Ovary (tissue), 9 donors: Measurements from ENCODE around the gene FEZF1. TPM values are rescaled to one million over a fixed set of nuclear protein-coding genes. Genes with fewer than 3 reads are reported as not detected.
A peak's percentile ranks its signal among the peaks of the same experiment; 100 is the strongest.

Source experiments
- DNase-seq, 5 donors: peaks; one replicate each; pipeline ENCODE4 v3.0.0-alpha.2; 2019 to 2020
- H3K27ac ChIP-seq, 2 donors: fragments of 200-600 bp; one replicate each; pipeline versions ENCODE4 v1.5.1 to v1.8.0; 2019 to 2022
- H3K27me3 ChIP-seq: fragments of 200-600 bp; one replicate; pipeline ENCODE4 v1.8.0; 2022
- H3K36me3 ChIP-seq: fragments of 200-600 bp; sonication (generic); one replicate; pipeline ENCODE4 v1.5.1; 2019
- H3K4me1 ChIP-seq: one replicate; pipeline ENCODE4 v1.8.1; 2013; ENCODE audit warnings: mild to moderate bottlenecking, moderate library complexity; ENCODE audit not compliant: insufficient read depth
- H3K4me3 ChIP-seq: fragments of 200-600 bp; sonication (generic); one replicate; pipeline ENCODE4 v1.5.1; 2017
- H3K9me3 ChIP-seq, 2 donors: fragments of 200-600 bp in 1 of 2; sonication (generic) in 1 of 2; one replicate each; pipeline versions ENCODE4 v1.5.1 to v1.8.1; 2013 to 2019; ENCODE audit warnings: mild to moderate bottlenecking in 1 of 2, moderate library complexity in 1 of 2
- CTCF ChIP-seq, 3 donors: fragments of 450-650 bp in 2 of 3; fragments of 200-600 bp in 1 of 3; IDR thresholded peaks; one replicate each; pipeline versions ENCODE4 v1.5.1 to v1.8.0; 2016 to 2022; ENCODE audit warnings: antibody characterized with exemption in 3 of 3, mild to moderate bottlenecking in 1 of 3
- EP300 ChIP-seq: sonication (generic); formaldehyde crosslinking; IDR thresholded peaks from one replicate; pipeline ENCODE4 v1.6.1; 2017; ENCODE audit warnings: antibody characterized with exemption
- POLR2A ChIP-seq: fragments of 450-650 bp; IDR thresholded peaks from one replicate; pipeline ENCODE4 v1.6.1; 2017; ENCODE audit warnings: antibody characterized with exemption, mild to moderate bottlenecking, moderate library complexity
- WGBS, 3 donors: extraction: QIAGEN DNeasy Blood & Tissue Kit in 1 of 3; methylation state at CpG; one replicate each; pipeline versions ENCODE4 v1.1.5 to v1.1.7; 2013 to 2017; 5-methylcytosine and 5-hydroxymethylcytosine counted together
- intact Hi-C, 4 donors: fragments of 100-400 bp; cut with DNase I; formaldehyde crosslinking; loops; one replicate each; pipeline versions ENCODE4 v1.11.0 to v1.15.1; 2022 to 2023
- polyA plus RNA-seq, 2 donors: library from polyadenylated mRNA; stranded (reverse); fragments of 200-250 nt in 1 of 2; fragments of 350-450 nt in 1 of 2; fragmentation: Illumina TruSeq in 1 of 2; extraction: RNeasy Lipid Tissue Mini Kit (QIAGEN cat#74804) in 1 of 2; gene quantifications; one replicate each; pipeline ENCODE4 v1.2.3, GENCODE V29; 2013 to 2014
- total RNA-seq, 7 donors: library from RNA; depleted of rRNA in 2 of 7; stranded (reverse); fragments of >200 nt in 2 of 7; fragmentation: NEBNext Ultra II Directional in 3 of 7; extraction: Animal tissue kit (Norgen Biotek cat#: 25700) in 3 of 7; gene quantifications; one replicate each; pipeline versions ENCODE4 v1.1.0 to v1.2.4, GENCODE V29; 2016 to 2023
- donor health status: DM: no; HTN: no; CAD: no; lungs with moderate emphysema.
- donor health status: DM: no; HTN: no; CAD: no.
- donor health status: Bipolar disorder and iron deficiency.
- donor health status: DM: yes; HTN: yes; CAD: no.
- donor health status: DM: no; HTN: no; CAD: no.
- donor health status: DM: yes; HTN: yes; CAD: no.

The FEZF1 gene
- total and polyA plus RNA-seq, 9 donors, result not detected

DNA sequence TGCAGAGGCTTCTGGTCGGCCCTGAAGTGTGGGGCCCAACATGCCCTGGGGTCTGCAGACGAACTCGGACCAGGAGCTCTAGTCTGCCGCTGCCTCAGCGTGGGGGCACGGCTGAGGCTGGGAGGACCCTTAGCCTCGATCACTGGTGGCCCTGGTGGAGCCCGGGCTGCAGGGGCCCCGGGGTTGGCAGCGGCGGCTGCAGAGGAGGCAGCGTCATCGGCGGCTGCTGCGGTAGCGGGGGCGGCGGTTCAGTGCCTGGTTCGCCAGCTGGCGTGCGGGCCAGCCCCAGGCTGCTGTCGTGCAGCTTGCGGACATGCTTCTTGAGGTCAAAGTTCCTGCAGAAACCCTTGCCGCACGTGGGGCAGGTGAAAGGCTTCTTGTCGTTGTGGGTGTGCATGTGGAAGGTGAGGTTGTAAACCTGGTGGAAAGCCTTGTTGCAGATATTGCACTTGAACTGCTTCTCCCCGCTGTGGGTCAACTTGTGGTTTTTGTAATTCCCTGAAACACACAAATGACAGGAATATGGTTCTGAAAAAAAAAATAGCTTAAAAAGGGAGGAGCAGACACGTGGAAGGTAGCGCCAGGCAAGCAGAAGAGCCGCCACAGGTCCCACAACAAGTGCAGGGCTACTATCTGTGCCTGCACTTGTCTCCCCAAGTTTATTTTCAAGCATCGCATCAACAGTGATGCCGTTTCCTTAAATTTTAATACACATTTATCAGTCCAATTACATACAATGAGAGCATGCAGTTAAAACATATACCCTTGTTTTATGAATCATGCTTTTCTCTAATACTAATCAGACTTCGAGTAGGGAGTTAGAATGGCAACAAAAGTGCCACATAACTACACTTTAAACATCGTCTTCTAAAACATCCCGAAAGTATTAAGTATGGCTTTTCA lies 2.4 kb downstream of the FEZF1 start:
- no peaks in the 10 kb centered on the region for H3K36me3 ChIP-seq
- H3K4me3 ChIP-seq, result no peak overlapping the region
- DNase-seq, result no peak
- H3K9me3 ChIP-seq, result no peaks in the 10 kb centered on the region
- WGBS, 3 donors, result 9 to 11% (median 11%) methylated on average over 35 of the region's 35 CpGs
- intact Hi-C loops, result no loop called here
- H3K4me1 ChIP-seq, result peaks cover 8% of the 10 kb centered on the region
- H3K27ac ChIP-seq, result no peak overlapping the region
- TF ChIP-seq CTCF (IDR thresholded peaks at IDR 0.05) (no peak), EP300 (no peak), POLR2A (no peak)
- peaks cover 11% of the 10 kb centered on the region for H3K27me3 ChIP-seq

DNA sequence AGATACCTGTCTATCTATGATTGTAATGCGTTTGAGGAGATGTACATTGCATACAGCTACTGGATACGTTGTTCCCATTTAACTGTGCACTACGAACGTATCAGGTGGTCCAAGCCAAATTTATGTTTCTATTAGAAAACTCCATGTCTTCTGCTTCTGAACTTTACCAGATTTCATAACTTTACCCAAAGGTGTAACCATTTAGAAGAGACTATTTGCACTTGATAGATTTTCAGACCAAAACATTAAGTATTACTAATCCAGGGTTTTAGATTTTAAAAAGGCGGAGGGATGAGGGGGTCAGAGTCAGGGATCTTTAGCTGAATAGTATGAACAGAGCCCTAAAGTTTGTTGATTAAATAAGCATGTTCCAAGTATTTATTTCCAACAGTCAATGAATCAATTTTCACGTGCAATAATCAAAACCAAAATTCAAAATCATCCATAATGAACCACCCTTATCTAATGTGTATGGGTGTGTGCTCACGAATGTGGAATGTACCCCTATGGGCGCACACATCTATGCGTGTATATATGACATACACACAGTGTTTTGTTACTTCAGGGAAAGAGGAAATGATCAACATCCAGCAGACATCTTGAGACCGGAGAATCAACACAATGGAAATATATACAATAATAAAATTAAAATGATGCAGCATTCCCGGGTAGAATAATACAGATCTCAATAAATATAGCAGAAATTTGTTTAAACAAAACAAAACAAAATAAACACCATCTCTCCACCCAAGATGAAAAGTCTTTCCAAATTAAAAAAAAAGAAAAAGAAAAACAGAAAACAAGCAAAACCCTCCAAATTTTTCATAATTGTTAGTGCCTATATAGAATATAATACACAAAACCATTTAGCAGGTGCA lies 3.4 kb downstream of the FEZF1 start:
- DNase-seq, result no peak
- Histone ChIP-seq H3K36me3 (no peaks in the 10 kb centered on the region), H3K4me1 (peaks cover 8% of the 10 kb centered on the region), H3K27ac (no peak overlapping the region), H3K9me3 (no peaks in the 10 kb centered on the region), H3K27me3 (peaks cover 11% of the 10 kb centered on the region), H3K4me3 (no peak overlapping the region)
- 23 to 26% (median 25%) methylated on average over 11 of the region's 11 CpGs for WGBS, 3 donors
- intact Hi-C loops, result no loop called here
- TF ChIP-seq EP300 (no peak), CTCF (IDR thresholded peaks at IDR 0.05) (no peak), POLR2A (no peak)

GRCh38 chr7:122300211-122300932 lies 4.2 kb downstream of the FEZF1 start:
- no peak overlapping the region for H3K4me3 ChIP-seq
- DNase-seq, result peak in 1 of 5 donors; percentile 14
- 4 to 5% (median 5%) methylated on average over 42 to 43 of the region's 43 CpGs for WGBS, 3 donors
- peaks cover 6% of the 10 kb centered on the region for H3K4me1 ChIP-seq
- no peaks in the 10 kb centered on the region for H3K36me3 ChIP-seq
- intact Hi-C loops, result no loop called here
- H3K27me3 ChIP-seq, result peaks cover 8% of the 10 kb centered on the region
- TF ChIP-seq CTCF (IDR thresholded peaks at IDR 0.05) (no peak), EP300 (no peak), POLR2A (no peak)
- H3K9me3 ChIP-seq, result no peaks in the 10 kb centered on the region
- H3K27ac ChIP-seq, result no peak overlapping the region

GRCh38 chr7:122299624-122300210 lies 4.8 kb downstream of the FEZF1 start:
- Histone ChIP-seq H3K27ac (no peak overlapping the region), H3K27me3 (peaks cover 6% of the 10 kb centered on the region), H3K9me3 (no peaks in the 10 kb centered on the region), H3K4me3 (no peak overlapping the region), H3K36me3 (no peaks in the 10 kb centered on the region), H3K4me1 (peaks cover 6% of the 10 kb centered on the region)
- WGBS, 3 donors, result 7 to 13% (median 10%) methylated on average over 32 of the region's 32 CpGs
- TF ChIP-seq EP300 (no peak), CTCF (IDR thresholded peaks at IDR 0.05) (no peak), POLR2A (no peak)
- DNase-seq, result no peak
- intact Hi-C loops, result no loop called here
